Hematopoietic multipotent progenitor cell treated with erythropoietin and hydrocortisone succinate and interleukin-3 and kit ligand, for 6 days (in vitro differentiated cells): ENCODE data around the gene STK32C.
"Not testable (repeated sequence)": the region's sequence is repeated elsewhere in the genome, so short reads cannot be mapped to it uniquely, and the experiment has no call there.

Experiments used
- DNase-seq: peaks from one replicate; pipeline ENCODE4 v3.0.0-alpha.2; 2015

Gene STK32C

DNA sequence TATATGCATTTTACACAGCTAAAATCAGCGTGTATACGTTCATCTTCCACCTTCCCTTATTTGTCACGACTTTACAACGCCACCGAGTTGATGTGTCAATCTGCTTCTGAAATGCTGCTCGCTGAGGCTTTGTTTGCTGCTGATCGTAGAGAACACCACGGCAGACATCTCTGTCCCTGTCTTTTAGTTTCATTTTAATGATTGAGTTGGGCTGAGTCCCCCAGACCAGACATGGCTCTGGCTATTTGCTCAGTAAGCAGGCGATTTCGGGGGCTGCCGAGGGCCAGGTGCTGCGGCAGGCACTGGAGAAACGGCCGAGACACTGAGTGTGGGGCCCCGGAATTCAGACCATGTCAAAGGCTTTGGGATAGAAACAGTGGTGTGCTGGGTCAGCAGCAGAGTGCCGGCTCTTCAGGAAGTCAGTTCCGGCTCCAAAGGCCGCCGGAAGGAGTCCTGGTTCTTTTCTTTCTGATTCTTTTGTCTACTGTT lies 29.2 kb upstream of the STK32C start:
- DNase-seq, result peak; percentile 46

DNA sequence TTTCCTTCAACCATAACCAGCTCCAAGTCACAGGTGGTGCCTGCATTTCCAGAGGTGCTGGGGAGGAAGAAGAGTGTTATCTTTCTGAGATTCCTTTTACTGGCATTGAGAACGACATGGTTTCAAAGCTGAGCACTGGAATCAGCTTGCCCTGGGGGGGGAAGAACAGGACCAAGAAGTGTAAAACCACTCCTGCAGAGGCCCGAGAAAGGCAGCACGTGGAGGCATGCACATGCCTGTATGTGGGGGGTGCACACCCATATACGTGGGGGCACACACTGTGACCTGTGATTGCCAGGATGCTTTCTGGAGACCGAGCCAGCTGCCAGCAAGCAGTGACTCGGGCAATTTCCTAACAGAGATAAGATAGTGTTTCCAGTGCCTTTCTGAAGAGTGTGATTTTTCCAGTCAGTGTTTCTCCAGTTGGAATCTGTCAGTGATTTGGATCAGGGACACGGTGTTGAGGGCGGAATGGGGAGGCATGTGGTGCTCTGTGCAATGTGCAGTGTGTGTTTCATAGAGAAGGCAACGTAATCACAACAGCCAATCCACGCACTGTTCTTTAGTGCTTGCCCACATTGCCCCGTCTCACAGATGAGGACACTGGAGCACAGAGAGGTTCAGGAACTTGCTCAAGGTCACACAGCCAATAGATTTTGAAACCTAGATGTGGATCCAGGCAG lies 28.5 kb upstream of the STK32C start:
- DNase-seq, result peak; percentile 49

DNA sequence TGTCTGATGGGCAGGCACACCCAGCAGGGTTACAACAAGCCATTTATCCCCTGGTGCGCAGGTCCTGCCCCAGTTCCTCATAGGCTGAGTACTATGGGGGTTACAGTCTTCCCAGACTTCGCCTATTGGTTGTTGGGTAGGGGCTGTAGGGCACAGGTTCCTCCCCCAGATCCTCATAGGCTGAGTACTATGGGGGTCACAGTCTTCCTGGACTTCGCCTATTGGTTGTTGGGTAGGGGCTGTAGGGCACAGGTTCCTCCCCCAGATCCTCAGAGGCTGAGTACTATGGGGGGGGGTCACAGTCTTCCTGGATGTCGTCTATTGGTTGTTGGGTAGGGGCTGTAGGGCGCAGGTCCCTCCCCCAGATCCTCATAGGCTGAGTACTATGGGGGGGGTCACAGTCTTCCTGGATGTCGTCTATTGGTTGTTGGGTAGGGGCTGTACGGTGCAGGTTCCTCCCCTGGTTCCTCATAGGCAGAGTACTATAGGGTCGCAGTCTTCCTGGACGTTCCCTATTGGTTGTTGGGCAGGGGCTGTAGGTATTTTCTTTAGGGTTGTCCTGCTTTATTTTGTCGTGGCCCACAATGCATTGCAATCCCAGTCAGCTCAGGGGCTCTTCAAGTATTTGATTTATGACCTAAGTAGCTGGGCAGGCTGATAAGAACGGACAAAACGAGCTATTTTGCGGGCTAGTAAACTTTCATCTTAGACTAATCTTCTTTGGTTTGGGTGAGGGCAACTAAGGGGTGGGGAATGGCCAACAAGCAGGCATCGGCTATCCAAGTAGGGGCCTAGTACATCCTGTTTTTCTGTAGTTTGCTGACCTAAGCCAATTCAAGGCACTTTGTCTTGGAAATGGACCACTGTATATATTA lies 27.7 kb upstream of the STK32C start:
- peak; percentile 97 for DNase-seq

DNA sequence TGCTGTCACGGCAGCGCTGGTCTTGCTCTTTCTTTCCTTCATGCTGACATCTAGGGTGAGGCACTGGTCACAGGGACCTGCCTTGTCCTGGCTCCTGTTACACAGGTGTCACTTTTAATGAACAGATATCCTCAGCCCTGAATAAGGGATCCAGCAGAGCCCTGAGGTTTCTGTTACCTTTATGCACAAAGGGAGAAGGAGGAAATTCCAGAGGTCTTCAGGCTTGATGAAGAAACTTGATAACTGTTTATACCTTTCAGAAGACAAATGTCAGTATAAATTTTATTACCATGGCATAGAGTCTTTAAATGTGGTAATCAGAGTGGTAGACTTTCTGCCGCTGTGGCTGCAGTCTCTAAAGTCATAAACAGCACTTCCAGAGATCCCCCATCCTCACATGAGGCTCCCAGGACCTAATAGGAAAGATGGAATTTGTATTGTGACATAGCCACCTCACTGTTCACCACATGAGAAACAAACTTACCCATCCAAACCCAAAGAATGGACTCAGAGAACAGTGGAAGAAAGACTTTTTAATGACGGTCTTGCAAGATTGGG lies 27.0 kb upstream of the STK32C start:
- no peak for DNase-seq

DNA sequence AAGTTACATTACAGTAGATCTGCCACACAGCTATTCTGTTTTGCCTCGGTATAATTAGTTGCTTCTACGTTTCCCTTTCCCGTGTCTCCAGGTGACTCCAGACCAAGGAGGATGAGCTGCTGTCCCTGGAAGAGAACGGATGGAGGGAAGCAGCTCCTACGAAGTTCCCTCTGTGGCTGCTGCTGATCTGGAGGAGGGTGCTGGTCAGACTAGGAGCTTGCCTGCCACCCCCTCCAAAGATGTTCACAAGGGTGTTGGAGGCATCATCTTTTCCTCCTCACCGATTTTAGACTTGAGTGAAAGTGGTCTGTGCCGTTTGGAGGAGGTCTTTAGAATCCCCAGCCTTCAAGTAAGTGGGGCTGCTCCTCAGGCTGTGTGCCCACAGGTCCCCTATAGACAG lies 25.6 kb upstream of the STK32C start:
- DNase-seq, result no peak

DNA sequence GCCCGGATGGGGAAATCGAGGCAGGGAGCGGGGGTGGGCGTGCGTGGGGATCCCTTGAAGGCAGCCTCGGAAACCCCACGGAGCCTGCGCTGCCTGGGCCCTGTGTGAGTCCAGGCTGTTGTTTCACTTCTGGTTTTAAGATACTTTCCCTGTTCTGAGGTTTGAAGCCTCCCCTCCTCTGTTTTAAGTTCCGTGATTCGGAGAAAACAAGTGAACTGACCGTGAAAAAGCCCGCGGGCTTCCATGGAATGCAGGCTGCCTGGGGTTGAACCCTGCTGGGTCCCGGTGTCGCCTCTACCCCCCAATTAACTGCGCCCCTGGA lies 24.6 kb upstream of the STK32C start:
- peak; percentile 38 for DNase-seq

DNA sequence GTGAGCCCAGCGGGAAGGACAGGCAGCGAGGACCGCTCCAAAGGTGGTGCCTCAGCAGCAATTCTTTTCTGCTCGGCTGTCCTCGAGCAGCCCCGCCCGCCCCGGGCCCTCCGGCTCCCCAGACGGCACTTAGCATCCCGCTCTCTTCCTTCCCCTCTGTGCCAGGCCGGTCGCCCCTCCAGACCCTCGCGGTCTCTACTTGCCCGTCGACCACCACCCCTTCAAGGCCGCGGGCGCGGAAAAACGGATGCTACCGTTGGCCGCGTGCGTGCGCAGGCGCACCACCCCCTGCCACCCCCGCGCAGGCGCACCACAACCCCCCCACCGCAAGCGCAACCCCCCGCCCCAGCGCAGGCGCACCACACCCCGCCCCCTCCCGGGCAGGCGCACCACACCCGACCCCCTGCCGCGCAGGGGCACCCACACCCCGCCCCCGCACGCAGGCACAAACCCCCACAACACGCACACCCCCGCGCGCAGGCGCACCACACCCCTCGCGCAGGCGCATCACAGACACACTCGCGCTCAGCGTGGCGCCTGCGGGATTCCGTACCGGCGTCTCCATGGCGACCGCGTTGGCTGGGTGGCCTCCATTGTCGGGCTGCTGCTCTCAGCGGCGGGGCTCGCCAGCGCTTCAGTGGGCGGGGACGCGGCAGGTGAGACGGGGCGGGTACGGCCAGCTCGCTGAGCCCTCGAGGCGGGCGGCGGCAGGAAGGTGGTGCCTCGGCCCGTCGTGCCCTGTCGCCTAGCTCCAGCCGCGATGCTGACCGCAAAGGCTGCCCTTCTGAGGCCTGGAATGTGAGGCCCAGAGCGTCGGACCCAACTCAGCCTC lies 24.1 kb upstream of the STK32C start, which contains the start of gene LRRC27:
LRRC27 (plus strand) TSS at position 593 of the 832 bp plus-strand sequence. CDS start 1,332 bp downstream, outside the sequence.
- DNase-seq, result peak; percentile 98

DNA sequence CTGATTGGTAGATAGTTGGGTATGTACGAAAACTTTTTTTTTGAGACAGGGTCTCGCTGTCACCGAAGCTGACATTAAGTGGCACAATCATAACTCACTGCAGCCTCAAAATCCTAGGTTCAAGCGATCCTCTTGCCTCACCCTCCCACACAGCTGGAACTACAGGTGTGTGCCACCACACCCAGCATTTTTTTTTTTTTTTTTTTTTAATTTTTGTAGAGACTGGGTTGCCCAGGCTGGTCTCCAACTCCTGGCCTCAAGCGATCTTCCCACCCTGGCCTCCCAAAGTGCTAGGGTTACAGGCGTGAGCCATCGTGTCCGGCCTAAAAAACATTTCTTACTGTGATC lies 22.7 kb upstream of the STK32C start:
- no peak for DNase-seq

DNA sequence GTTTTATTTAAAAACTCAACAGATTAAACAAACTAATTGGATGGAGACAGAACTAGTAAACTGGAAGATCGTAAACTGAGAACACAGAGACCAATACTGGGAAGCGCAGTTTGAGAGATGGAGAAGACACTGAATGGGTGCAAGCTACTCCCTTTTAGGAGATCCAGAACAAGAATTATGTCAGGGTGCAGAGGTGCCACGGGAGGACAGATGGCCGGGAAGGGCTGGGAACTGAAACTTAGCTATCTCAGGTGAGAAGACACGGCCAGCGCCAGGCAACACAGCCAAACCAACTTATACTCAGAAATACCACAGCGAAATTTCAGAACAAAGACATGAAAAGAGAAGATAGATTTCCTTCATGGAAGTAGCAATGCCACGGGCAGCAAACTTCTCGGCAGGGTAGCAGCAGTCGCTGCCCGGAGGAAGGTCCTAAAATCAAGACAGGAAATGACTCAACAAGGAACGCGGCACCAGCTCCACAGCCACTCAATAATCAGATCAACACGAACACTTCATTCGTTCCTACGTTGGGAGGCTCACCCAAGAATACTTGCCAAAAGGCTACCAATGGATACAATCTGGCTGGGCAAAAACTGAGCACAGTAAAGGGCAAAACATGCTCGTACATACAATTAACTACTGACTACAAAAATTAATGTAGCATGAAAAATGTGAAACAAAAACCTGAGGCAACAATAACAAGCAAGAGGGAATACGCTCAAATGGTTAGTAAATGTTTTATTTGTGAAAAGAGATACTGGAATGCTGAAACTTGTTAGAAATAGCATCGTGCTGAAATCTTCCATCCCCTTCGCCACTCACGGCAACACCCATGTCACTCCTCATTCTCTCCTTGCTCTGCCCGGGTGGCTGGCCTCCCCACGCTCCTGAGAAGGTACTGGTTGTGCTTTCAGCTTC lies 22.1 kb upstream of the STK32C start:
- DNase-seq, result peak; percentile 82

DNA sequence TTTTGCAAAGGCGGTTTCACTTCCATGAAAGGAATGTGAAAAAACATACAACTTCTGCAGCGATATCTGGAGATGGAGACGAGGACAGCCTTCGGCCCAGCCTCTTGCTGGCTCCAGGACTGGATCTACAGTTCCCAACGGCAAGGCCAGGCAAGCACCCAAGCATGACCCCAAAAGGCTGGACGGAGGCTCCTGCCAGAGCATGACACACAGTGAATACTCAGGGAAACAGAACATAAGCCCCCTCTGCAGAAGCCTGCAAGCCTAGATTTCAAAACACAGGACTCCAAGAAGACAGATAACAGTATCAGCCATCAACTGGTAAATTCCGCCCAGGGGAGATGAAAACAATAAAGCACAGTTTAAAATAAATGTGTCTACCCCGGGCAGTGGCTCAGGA lies 21.0 kb upstream of the STK32C start:
- peak; percentile 51 for DNase-seq

DNA sequence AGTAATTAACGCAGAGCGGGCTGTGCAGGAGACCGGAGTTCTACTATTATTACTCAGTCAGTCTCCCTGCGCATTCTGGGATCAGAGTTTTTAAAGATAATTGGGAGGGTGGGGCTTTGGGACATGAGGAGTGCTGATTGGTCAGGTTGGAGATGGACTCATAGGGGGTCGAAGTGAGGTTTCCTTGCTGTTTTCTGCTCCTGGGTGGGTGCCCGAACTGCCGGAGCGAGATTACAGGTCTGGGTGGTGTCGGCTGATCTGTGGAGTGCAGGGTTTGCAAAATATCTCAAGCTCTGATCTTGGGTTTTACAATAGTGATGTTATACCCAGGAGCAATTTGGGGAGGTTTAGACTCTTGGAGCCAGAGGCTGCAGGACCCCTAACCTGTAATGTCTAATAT lies 20.4 kb upstream of the STK32C start:
- DNase-seq, result peak; percentile 65

DNA sequence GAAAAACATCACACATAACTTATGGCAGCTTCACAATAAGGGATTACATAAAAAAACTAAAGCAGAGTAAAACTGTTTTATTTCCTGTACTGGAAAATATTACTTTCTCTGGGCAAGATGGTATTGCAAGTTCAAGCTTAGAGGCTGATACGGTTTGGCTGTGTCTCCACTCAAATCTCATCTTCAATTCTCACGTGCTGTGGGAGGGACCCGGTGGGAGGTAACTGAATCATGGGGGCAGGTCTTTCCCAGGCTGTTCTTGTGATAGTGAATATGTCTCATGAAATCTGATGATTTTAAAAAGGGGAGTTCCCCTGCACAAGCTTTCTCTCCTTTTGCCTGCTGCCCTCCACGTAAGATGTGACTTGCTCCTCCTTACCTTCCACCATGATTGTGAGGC lies 19.2 kb upstream of the STK32C start:
- peak; percentile 42 for DNase-seq

DNA sequence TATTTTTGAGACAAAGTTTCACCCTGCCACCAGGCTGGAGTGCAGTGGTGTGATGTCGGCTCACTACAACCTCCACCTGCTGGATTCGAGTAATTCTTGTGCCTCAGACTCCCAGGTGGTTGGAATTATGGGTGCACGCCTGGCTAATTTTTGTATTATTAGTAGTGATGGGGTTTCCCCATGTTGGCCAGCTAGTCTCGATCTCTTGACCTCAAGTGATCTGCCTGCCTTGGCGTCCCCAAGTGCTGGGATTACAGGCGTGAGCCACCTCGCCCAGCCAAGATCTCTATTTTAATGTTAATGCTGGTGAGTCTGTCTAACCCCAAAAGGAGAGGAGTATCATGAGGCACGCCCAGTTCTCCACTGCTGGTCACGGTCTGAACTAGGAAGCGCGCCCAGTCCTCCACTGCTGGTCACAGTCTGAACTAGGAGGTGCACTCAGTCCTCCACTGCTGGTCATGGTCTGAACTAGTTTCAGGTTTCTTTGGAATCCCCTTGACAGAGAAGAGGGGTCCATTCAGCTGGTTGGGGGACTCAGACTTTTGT lies 18.7 kb upstream of the STK32C start:
- DNase-seq, result no peak

DNA sequence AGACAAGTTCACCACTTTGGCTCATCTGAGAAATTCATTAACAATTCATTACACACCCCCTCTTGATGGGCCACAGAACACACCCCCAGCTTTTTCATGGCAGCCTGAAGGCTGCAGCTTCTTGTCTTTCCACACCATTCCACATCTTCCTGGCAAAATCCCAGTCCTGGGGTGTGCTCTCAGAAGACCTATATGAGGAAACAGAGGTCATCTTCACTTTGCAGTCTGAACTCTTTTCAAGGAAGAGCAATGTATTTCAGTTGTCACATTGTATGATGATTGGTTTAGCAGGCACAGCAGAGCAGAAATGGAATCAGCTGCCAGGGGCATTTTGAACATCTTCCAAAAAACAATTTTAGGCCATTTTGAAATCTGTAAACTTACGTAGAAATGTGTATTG lies 16.4 kb upstream of the STK32C start:
- no peak for DNase-seq

DNA sequence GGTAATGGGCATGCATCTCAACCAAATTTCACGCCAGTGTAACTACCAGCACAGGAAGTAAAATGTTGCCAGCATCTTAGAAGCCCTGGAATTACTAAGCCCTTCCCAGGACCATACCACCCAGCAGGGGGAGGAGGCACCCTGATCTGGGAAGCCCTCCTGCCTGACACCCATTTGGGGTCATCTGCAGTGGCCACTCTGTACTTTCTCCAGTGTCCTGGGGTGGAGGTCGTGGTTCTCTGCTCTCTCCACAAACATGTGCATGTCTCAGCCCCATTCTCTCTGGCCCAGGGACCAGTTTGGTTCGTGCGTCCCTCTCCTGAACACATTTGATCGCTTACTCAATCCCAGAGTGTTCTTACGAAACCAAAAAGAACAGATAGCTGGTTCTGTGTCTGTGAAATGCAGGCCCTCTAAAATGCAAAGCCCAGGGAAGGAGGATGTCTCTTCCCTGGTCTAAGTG lies 14.9 kb upstream of the STK32C start:
- peak; percentile 56 for DNase-seq

DNA sequence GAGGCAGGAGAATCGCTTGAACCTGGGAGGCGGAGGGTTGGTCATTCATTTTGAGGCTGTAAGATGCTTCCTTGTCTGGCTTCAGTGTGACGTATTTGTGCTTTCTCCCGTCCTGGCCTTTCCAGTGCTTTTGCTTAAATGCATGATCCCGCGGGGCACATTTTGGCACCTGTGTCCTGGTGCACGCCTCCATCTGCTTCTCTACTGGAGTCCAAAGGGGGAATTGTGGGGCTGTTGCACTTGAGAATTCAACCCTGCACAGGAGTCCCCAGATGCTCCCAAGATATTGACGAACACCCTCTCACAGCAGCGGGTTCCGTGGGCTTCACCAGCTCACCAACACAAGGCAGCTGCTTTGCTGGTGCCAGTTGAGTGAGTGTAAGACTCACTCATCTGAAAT lies 14.0 kb upstream of the STK32C start:
- DNase-seq, result no peak

DNA sequence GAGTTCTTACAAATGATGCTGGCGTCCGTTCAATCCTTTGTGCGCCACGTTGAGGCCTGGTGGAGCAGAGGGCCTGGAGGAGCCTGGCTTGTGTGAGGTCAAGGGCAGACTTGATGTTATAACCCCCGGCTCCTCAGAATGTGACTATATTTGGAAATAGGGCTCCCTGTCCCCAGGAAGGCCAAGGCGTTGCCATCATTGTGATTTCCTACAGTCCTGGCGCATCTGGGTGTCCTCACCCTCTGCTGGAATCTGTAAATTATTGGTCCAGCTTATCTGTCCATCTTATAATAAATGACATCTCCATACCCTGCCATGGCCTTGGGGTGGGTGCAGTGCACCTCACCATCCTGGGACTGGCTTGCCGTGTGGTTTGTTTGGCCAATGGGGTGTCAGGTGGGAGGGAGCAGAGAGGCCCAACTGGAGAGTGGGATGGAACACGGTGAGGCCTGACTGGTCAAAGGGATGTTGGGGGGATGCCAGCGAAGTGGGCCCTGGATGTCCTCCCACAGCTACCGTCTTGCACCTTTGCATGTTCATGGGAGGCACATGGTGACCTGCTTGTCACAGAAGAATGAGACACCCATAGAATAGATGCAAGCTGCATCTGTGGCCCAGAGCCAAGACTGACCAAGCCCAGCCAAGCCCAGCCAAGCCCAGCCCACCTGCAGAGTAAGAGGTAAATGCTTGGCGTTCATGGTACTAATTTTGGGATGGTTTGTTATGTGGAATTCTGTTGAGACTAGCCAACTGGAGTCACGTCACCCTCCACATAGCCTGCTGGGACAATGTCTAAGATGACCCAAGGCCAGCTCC lies 13.1 kb upstream of the STK32C start:
- DNase-seq, result no peak

DNA sequence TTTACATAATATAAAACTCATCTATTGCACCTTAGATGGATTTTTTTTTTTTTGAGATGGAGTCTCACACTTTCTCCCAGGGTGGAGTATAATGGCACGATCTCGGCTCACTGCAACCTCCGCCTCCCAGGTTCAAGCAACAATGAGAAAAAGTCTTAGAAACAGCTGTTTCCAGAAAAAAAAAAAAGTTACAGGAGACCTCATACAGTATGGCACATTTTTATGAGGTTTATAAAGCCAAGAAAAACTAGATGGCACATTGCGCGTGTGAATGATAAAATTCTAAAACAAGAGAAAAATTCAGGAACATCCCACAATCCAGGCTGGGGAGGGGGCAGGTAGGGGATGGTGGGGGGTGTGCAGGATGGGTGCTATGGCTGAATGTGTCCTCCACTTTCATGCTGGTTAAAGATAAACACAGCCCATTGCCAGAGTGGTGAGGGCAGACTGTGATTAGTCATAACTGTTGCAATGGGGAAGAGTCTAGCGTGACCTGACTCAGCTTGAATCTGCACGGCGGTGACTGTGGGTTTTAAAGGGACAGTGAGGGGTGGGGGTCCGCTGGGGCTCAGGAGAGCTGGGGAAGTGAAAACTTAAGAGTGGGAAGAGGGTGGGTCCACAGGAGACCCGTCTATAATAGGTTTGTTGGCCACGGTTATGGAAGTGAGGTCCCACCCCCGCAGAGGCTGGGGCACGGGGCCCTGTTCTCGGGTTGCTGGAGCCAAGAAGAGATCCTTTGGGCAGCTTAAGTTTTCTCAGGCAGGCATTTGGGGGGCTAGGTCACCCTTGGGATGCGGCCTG lies 12.3 kb upstream of the STK32C start:
- DNase-seq, result peak; percentile 90

DNA sequence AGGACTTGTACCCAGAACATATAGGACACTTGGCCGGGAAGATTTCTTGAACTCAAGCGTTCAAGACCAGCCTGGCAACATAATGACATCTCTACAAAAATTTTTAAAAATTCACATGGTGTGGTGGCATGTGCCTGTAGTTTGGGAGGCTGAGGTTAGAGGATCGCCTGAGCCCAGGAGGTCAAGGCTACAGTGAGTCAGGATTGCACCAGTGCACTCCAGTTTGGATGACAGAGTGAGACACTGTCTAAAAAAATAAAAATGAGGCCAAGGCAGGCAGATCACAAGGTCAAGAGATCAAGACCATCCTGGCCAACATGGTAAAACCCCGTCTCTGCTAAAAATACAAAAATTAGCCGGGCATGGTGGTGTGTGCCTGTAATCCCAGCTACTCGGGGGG lies 9.7 kb upstream of the STK32C start:
- not testable (repeated sequence) for DNase-seq

DNA sequence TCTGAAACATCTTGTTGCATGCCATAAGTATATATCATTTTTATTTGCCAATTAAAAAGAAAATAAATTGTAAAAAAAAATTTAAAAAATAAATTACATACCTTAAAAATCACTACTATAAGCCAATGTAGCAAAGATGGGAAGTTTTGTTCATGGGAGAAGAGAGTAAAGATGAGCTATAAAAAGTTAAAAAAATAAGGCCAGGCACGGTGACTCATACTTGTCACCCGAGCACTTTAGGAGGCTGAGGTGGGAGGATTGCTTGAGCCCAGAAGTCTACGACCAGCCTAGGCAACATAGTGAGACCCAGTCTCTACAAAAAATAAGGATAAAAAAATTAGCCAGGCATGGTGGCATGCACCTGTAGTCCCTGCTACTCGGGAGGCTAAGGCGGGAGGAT lies 8.4 kb upstream of the STK32C start:
- no peak for DNase-seq
